Peyer's patch (tissue), 4 donors: Measurements from ENCODE around the gene CABYR.

Experiments used
- CTCF ChIP-seq, 6 experiments: fragments of 450-650 bp in 4 of 6; fragments of 200-600 bp in 2 of 6; sonication (generic) in 1 of 6; IDR thresholded peaks; one replicate each; pipeline ENCODE4 v1.5.1; 2017 to 2019; ENCODE audit warnings: antibody characterized with exemption in 6 of 6, mild to moderate bottlenecking in 3 of 6, moderate library complexity in 1 of 6
- POLR2A ChIP-seq, 2 donors: fragments of 450-650 bp; IDR thresholded peaks; one replicate each; pipeline ENCODE4 v1.5.1; 2017; ENCODE audit warnings: antibody characterized with exemption in 2 of 2, mild to moderate bottlenecking in 2 of 2, moderate library complexity in 2 of 2

- TF ChIP-seq CTCF (IDR thresholded peaks at IDR 0.05) (no peak), POLR2A (IDR thresholded peaks at IDR 0.05) (no peak)
Measured at GRCh38 chr18:24204904-24205303, 66.0 kb downstream of the CABYR start.
